ENCODE measurements around the gene AWAT2.
"Not testable (repeated sequence)": the region's sequence is repeated elsewhere in the genome, so short reads cannot be mapped to it uniquely, and the experiment has no call there.

AWAT2 gene

DNA sequence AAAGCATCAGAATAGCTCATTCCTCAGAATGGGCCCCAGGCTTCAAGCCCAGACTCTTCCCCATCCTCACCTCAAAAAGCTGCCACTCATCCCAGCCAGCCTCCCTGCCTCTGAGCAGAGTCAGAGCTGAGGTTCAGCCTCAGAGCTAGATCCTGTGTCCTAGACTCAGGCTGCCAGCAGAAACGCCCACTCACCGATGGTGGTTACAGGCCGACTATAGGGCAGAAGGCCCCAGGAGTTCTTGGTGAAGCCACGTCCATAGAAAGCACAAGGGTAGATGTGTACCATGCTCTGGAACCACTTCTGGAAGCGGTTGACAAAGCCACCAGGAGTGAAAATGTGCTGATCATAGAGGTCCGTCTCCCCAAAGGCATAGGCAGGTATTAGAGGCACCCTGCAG, 7.7 kb downstream of the AWAT2 start:
- no peak for DNase-seq

DNA sequence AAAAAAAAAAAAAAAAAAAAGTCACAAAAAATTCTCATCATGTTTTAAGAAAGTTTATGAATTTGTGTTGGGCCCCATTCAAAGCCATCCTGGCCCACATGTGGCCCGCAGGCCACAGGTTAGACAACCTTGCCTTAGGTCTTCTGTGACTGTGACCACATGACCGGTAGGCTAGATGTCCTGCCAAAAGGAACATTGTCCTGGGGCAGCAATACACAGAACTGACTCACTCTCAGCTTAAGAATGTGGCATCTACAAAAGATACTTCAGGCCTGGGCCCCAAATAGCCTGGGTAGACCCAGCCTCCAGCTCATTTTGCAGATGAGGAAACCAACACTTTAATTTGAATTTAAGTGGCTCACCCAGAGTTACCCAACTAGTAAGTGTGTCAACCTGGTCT, 10.0 kb downstream of the AWAT2 start:
- no peak for DNase-seq

DNA sequence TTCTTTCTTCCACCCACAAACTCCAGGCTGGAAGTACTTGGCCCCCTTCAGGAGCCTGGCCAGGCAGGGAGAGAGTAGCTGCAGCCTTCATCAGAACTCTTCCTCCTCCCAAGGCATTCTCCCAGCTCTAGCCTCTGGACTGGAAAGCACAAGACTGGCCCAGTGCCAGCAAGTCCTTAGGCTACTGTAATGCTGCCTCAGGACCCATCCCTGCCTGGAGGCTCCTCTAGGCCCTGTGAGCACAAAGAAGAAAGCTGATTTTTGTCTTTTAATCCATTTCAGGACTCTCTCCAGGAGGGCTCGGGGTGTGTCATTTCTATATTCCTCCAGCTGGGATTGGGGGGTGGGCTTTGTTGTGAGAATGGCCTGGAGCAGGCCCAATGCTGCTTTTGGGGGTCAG, 10.8 kb downstream of the AWAT2 start:
- DNase-seq, result no peak

DNA sequence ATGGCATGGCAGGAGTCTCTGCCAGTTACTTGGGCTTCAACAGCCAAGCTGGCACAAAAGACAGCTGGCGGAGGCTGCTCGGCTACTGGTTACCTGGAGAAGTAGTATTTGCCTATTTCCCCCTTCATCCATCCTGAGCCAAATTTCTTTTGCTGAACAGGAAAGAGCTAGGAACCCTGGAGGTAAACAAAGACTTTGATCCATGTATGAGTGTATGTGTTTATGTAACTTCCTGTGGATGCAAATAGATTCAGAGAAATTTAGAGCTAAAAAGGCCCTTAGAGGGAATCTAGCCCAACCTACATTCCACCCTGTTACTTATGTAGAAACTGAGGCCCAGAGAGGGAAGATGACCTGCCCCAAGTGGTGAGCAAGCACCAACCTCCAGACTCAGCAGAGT, 11.2 kb downstream of the AWAT2 start:
- DNase-seq, result no peak

DNA sequence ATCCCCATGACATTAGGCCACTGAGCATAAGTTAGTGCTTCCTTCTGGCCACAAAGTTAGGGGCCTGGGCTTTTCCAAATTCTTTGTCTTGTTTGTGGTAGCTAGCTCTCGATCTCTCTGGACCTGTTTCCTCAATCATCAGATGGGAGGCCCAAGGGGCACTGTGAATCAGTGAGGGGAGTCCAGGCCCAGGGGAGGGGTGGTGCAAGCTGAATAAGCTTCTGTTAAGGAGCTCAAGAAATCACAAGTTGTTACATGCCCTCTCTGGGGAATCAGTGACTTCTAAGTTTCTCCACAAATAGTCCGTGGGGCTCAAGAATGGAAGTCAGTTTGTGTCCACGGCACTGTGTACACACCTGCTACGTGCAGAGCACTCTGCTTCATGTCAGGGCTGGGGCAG, 15.1 kb downstream of the AWAT2 start:
- DNase-seq, result no peak

DNA sequence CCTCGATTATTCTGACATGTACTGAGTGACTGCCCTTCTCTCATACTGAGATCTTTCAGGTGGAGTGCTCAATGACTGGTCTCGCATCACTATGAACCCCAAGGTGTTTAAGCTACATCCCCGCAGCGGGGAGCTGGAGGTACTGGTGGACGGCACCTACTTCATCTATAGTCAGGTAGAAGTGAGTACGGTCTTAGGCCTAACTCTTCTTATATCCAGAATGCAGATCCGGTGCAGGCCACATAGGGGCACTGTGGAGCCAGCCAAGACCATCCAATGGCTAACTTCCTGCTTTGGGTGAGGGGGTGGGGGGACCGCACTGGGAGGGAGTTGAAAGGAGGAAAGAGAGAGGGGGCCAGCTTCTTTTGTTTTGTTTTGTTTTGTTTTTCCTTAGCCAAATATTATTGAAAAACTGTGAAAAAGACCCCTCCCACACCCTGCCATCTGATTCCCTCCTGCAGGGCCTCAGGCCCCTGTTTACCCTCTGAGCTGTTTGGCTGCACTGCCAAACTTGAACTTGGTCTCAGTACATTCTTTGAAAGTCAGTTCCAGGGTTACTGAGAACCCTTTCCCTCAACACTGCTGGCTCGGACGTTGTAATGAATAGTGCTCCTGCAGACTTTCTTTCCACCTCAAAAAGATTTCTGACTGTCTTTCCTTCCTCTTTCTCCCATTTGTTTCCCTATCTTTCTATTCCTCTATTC, 16.2 kb downstream of the AWAT2 start:
- DNase-seq, result no peak

DNA sequence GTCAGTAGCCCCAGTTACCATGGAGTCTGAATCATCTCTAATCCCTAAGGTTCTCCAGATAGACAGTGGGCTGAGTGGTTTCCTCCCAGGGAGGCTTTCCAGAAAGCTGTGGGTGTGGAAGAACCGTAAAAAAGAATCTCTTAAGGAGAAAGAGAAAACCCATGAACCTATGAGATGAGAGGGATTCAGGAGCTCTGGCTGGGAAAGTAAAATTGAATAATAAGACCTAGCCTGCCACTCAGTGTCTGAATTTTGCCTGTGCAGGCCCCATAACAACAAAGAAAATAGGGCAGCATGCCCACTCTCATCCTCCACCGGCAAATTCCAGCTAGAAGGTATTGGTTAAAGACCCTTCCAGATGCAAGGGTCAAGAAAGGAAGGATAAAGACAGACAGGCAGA, 16.9 kb downstream of the AWAT2 start:
- no peak for DNase-seq

DNA sequence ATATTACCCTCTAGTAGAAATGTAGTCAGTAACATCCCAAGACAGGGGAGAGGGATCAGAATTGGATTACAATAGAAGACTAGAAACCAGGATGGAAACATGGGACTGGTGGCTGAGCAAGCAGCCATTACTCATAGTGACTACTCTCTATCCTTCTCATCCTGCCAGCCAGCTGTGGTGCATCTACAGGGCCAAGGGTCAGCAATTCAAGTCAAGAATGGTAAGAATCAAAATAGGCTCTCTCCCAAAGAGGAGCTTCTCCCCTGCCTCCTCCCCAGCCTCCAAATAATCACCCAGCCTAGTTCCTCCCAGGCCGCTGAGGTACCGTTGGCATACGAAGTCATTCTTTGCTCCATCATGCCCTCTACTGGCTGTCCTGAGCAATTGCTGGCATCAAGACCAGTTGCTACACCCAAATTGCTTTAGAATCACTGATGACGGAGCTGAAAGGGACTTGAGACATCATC, 19.4 kb downstream of the AWAT2 start:
- no peak for DNase-seq

DNA sequence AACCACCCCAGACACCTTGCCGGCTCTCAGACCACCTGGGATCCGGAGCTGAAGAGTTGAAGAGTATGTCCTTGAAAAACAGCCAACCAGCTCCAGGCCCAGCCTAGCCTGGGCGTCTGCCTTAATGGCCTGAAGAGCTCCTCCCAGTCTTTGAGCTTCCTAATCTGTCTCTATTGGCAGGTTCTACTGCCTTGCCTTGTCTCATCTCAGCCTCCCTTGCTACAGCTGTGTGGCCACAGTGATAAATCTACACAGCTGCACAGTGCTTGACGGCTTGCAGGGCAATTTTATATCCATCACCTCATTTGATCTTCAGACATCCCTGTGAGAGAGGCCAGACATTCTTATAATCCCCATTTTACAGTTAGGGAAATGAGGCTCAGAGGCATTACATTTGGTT, 19.9 kb downstream of the AWAT2 start:
- no peak for DNase-seq

DNA sequence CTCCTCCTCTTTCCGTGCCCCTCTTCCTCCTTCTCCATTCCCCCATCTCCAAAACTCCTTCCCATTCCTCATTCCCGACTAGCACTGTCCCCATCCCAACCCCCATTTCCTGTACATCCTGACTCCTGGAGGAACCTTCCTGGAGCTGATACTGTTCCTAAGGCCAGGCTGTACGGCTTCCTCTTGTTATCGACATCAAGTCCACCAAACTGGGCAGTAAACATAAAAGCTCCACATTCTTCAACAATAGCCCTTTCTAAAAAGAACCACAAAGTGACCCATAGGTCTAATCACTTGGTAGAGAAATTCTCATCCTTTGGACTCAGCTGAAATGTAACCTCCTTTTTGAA, 22.9 kb downstream of the AWAT2 start:
- no peak for DNase-seq

DNA sequence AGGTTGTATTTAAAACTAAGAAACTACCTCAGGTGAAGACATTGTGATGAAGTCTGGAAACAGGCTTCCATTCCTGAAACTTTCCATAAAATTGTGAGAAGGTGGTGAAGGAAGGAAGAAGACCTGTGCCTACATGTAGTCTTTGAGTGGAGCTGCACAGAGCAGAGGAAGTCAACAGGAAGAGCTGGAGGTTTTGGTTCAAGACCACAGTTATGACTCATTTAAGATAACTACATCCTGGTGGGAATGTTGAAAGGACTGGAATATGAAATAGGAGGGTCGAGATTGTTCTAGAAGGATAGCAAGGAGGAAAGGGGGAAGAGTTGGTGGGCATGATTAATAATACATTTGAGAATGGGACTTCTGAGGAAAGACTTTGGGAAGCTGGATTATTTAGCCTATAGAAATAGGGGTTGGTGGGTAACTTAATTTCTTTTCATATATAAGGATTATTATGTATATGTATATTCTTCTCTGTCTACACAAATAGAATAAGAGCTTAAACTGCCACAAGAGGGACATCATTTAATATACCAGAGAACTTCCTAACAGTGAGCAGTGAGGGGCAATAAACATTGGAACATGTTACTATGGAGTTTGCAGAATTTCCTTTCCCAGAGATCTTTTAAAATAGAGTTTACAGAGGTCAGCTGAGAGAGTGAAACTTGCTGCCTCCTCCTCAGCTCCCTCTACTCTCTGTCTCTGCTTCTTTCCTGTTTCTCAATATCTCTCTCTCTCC, 23.5 kb downstream of the AWAT2 start:
- no peak for DNase-seq

DNA sequence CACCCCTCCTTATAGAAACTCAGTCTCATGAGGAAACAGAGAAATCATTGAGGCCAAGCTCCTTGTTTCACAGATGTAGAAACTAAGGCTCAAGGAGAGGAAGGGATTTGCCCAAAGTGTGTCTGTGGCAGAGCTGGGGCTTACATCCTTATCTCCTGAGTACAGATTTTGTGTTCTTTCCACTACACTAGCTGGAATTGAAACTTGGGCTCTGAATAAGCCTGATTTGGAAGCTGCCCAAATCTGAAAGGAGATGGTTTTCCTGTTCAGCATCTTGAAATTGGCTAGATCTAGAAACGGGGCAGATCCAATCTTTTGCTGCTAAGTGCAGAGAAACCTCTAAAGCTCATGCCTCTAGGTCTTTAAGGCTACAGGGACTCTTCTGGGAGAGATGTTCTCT, 24.3 kb downstream of the AWAT2 start:
- no peak for DNase-seq

DNA sequence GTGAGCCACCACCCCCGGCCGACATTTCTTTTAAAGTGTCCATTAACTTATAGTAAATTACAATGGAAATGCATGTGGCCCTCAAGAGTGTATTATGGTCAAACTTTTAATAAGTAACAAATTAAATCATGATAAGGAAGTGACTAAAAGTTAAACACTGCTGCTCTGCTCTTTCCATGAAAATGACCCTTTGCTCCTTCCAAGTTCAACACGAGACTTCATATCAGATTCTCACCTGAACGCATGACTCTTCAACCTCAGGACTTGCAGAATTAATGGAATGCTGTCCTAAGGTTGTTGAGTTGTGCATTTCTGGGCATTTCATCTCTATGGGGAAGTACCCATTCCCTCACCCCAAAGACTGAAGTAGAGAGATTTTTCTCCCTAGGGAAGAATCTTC, 27.1 kb downstream of the AWAT2 start:
- no peak for DNase-seq

DNA sequence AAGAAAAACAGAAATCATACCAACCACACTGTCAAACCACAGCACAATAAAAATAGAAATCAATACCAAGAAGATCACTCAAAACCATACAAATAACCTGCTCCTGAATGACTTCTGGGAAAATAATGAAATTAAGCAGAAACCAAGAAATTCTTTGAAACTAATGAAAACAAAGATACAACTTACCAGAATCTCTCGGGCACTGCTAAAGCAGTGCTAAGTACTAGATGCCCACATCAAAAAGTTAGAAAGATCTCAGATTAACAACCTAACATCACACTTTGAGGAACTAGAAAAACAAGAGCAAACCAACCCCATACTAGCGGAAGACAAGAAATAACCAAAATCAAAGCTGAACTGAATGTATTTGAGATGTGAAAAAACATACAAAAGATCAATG, 33.2 kb downstream of the AWAT2 start:
- no peak for DNase-seq

DNA sequence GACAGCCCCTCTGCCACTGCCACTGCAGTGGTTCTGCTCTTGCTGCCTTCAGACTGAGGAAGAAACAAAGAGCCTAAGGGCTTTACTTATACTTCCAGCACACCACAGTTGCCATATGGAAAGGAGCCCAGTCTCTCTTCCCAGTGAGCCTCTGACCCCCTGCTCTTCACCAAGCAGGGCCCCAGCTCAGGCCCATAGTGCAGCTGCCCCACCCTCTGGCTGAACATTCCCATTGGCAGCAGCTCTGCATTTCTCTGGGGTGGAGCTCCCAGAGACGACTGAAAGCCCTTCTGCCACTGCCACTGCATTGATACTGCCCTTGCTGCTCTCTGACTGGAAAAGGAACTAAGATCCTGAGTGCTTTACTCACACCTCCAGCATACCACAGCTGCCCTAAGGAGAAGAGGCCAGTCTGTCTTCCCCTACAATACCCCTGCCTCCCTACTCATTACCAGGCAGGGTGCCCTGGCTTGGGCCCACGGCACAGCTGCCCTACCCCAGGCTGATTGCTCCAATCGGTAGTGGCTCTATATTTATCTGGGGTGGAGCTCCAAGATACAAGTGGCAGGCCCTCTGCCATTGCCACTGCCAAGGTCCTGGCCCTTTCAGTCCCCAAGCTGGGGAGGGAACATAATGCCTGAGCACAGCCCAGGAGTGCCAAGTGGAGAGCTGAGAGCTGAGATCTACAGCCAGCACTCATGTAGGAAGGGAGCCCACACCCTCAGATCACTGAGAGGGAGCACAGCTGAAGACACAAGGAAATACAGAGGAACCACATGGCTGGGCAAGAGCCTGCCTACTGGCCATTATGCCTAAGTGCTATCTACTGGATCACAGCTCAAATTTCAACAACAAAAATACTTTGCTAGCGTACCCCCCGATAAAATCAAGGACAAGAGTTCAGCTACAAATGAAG, 36.0 kb downstream of the AWAT2 start:
- DNase-seq, result no peak

DNA sequence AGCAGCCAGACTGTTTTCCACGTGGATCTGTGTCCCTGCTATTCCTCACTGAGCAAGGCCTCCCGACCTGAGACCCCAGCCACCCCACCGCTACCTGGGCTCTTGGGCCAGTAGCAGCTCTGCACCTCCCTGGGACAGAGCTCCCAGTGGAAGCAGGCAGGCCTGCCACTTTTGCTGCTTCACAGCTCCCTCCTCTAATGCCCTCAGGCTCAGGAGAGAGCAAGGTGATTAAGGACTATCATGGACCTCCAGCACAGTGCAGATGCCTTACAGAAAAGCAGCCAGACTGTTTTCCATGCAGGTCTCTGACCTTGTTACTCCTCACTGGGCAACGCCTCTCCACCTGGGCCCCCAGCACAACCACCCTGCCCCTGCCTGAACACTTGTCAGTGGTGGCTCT, 37.0 kb downstream of the AWAT2 start:
- no peak for DNase-seq

DNA sequence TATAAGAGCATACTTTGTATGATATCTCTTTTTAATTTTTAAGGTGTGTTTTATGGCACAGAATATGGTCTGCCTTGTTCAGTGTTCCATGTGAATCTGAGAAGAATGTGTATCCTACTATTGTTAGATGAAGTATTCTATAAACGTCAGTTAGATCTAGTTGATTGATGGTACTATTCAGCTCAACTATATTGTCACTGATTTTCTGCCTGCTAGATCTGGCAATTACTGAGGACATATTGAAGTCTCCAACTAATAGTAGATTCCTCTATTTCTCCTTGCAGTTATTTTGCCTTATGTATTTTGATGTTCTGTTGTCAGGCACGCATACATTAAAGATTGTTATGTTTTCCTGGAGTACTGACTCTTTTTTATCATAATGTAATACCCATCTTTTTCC, 39.8 kb downstream of the AWAT2 start:
- DNase-seq, result no peak

DNA sequence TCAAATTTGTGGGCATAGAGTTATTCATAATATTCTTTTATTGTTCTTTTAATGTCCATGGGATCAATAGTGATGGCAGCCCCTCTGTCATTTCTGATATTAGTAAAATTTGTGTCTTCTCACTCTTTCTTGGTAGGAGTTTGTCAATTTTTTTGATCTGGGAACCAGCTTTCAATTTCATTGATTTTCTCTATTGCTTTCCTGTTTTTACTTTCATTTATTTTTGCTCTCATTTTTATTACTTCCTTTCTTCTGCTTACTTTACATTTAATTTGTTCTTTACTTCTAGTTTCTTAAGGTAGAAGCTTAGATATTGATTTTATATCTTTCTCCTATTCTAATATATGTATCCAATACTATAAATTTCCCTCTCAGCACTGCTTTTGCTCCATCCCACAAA, 40.7 kb downstream of the AWAT2 start:
- no peak for DNase-seq

DNA sequence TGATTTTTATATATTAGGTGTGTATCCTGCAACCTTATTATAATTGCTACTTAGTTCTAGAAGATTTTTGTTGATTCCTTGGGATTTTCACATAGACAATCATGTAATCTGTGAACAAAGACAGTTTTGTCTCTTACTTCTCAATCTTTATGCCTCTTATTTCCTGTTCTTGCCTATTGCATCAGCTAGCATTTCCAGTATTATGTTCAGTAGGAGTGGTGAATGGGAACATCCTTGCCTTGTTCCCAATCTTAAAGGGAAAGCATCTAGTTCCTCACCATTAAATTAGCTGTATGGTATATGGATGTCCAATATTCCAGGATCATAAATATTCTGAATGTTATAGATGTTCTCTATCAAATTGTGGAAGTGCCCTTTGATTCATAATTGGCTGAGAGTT, 41.8 kb downstream of the AWAT2 start:
- DNase-seq, result no peak

DNA sequence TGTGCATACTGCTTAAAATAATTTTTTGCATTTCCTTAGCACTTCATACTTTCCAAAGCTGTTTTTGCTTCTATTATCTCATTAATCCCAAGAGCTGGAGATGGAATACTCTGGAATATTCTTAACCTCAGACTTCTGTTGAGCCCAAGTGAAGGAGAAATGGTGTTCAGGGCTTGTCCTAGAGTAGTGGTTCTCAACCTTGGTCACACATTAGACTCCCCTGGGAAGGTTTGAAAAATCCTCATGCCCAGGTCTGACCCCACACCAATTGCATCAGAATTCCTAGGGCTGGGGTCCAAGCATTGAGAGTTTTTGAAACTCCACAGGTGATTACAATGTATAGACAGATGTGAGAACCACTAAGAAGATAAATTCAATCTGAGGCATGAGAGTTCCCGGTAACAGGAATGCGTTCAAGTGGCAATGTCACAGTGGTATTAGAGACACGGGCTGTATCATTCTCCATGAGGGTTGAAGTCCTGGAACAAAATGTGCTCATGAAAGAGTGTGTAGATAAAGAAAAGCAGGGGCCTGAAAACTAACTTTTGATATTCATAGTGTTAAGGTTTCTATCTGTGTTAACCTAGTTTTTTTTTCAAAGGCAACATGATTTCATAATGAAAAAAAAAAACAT, 47.9 kb downstream of the AWAT2 start:
- no peak for DNase-seq

DNA sequence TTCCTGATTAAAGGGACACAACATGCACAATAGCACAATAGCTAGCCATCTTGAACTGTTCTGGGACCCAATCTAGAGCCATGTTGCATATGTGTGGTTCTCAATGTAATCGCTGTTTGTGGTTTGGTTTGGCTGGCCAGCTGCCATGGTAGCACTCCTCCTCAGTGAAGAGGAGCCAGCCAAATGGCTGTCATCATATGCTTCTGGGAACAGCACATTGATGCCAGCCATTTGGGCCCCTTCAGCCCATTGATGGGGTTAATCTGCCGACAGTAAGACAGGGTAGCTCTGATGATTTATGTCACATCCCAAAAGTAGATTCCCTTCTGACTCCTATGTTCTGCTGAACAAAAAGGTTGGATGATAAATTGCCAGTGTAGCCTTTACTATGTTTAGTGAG, 48.5 kb downstream of the AWAT2 start:
- no peak for DNase-seq

DNA sequence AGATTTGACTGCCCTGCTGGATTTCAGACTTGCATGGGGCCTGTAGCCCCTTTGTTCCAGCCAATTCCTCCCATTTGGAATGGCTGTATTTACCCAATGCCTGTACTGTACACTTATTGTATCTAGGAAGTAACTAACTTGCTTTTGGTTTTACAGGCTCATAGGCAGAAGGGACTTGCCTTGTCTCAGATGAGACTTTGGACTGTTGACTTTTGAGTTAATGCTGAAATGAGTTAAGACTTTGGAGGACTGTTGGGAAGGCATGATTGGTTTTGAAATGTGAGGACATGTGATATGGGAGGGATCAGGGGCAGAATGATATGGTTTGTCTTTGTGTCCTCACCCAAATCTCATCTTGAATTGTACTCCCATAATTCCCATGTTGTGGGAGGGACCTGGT, 51.4 kb downstream of the AWAT2 start:
- not testable (repeated sequence) for DNase-seq

DNA sequence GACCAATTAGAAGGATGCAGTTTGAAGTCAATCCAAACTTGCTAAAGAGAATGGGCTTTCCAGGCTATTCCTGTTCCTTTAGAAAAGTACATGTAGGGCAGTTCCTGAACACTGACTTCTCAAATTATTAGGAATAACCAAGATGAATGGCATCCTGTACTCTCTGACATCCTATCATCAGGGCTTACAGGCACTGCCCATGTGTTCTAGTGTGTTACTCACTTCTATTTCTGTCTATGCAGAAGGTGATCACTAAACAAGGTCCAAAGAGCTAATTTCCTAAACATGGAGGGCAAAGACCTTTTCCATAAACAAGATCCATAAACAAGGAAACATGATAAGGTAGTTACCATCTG, 53.6 kb downstream of the AWAT2 start:
- no peak for DNase-seq

All from NCI-H2081 treated with DMSO at 0.1 percent for 48 hours (cell line).